ENCODE results near the gene TLCD2. TPM values are rescaled to one million over a fixed set of nuclear protein-coding genes. Genes with fewer than 3 reads are reported as not detected.

Gene TLCD2
- total and polyA plus RNA-seq, 9 of the 15 experiments (the other 6 are each of a cell fraction or from before 2014, with no cell fraction given) = 0.10 to 0.89 (median 0.58) TPM

DNA sequence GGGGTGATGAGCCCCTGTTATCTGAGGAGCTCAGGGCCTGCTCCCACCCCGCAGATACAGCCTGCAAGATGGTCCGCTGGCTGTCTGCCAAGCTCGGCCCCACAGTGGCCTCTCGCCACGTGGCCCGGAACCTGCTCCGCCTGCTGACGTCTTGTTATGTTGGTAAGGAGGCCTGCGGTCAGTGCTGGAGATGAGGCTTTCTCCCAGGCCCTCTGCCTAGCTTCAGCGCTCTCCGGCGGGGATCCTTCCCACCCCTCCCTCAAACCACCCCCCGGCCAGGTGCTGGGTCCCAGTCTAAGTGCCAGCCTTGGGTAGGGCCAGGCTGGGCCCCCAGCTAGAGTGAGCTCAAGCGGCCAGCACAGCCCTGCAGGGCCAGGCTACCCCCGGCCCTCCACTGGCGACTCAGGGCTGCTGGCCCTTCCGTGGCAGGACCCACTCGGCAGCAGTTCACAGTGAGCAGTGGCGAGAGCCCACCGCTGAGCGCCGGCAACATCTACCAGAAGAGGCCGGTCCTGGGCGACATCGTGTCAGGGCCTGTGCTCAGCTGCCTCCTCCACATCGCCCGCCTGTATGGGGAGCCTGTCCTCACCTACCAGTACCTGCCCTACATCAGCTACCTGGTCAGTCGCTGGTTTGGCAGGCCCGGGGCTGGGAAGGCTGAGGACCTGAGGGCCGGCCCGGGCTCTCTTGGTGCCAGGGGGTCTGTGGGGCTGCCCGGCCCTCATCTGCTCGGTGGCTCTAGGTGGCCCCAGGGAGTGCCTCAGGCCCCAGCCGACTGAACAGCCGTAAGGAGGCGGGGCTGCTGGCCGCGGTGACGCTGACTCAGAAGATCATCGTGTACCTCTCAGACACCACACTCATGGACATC, 20.4 kb upstream of the TLCD2 start (continued):
- TF ChIP-seq, protein P1, sequence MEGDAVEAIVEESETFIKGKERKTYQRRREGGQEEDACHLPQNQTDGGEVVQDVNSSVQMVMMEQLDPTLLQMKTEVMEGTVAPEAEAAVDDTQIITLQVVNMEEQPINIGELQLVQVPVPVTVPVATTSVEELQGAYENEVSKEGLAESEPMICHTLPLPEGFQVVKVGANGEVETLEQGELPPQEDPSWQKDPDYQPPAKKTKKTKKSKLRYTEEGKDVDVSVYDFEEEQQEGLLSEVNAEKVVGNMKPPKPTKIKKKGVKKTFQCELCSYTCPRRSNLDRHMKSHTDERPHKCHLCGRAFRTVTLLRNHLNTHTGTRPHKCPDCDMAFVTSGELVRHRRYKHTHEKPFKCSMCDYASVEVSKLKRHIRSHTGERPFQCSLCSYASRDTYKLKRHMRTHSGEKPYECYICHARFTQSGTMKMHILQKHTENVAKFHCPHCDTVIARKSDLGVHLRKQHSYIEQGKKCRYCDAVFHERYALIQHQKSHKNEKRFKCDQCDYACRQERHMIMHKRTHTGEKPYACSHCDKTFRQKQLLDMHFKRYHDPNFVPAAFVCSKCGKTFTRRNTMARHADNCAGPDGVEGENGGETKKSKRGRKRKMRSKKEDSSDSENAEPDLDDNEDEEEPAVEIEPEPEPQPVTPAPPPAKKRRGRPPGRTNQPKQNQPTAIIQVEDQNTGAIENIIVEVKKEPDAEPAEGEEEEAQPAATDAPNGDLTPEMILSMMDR (IDR thresholded peaks at IDR 0.05 in 2 of 3, conservative IDR thresholded peaks at IDR 0.05 in 1 of 3; ENCODE audit: insufficient read depth in 2 of 3, low read depth in 1 of 3, low read length in 3 of 3) = 0 out of 6 replicates have a peak, but pooled peaks of 2 of the 3 experiments have one; percentile 9 to 13
- TF ChIP-seq NCOA6 (IDR thresholded peaks at IDR 0.05) (no peak), GMEB1 (CRISPR knock-in tag; IDR thresholded peaks at IDR 0.05) (0 out of 2 replicates have a peak, but pooled peaks have one; percentile 27), NR4A1 (CRISPR knock-in tag; IDR thresholded peaks at IDR 0.05) (no peak), NR4A1 (tag; IDR thresholded peaks at IDR 0.05) (peak; percentile 84), ZNF780A (CRISPR knock-in tag; IDR thresholded peaks at IDR 0.05) (no peak), BRD4 (IDR thresholded peaks at IDR 0.05) (peak; percentile 60; the same call in 1 of the 2 replicates), JUN (IDR thresholded peaks at IDR 0.05; ENCODE audit: borderline replicate concordance, low read depth, low read length) (peak; percentile 30; the same call in 1 of the 2 replicates), JUN (CRISPR knock-in tag; IDR thresholded peaks at IDR 0.05; ENCODE audit: borderline replicate concordance) (no peak; the same call in 1 of the 2 replicates), PRMT5 (CRISPR knock-in tag; IDR thresholded peaks at IDR 0.05) (no peak), ZNF764 (CRISPR knock-in tag; IDR thresholded peaks at IDR 0.05; ENCODE audit: low read depth) (no peak), MCM2 (IDR thresholded peaks at IDR 0.05; ENCODE audit: low read depth) (no peak), PURB (CRISPR knock-in tag; IDR thresholded peaks at IDR 0.05; ENCODE audit: low read depth) (no peak), MECOM (CRISPR knock-in tag; IDR thresholded peaks at IDR 0.05) (no peak)
- TF ChIP-seq, protein P2, sequence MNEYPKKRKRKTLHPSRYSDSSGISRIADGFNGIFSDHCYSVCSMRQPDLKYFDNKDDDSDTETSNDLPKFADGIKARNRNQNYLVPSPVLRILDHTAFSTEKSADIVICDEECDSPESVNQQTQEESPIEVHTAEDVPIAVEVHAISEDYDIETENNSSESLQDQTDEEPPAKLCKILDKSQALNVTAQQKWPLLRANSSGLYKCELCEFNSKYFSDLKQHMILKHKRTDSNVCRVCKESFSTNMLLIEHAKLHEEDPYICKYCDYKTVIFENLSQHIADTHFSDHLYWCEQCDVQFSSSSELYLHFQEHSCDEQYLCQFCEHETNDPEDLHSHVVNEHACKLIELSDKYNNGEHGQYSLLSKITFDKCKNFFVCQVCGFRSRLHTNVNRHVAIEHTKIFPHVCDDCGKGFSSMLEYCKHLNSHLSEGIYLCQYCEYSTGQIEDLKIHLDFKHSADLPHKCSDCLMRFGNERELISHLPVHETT (CRISPR knock-in tag; conservative IDR thresholded peaks at IDR 0.05 in 1 of 2, IDR thresholded peaks at IDR 0.05 in 1 of 2) = peak in 1 of 2 experiments; percentile 47; a peak in 2 of 4 replicates
- TF ChIP-seq, protein P3, sequence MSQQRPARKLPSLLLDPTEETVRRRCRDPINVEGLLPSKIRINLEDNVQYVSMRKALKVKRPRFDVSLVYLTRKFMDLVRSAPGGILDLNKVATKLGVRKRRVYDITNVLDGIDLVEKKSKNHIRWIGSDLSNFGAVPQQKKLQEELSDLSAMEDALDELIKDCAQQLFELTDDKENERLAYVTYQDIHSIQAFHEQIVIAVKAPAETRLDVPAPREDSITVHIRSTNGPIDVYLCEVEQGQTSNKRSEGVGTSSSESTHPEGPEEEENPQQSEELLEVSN (IDR thresholded peaks at IDR 0.05; ENCODE audit: borderline replicate concordance in 1 of 2, extremely low read depth in 1 of 2, insufficient read depth in 1 of 2, insufficient read length in 1 of 2, low read depth in 1 of 2, low read length in 1 of 2, poor library complexity in 1 of 2, severe bottlenecking in 1 of 2) = peak; percentile 85 to 89
- TF ChIP-seq, protein P4, sequence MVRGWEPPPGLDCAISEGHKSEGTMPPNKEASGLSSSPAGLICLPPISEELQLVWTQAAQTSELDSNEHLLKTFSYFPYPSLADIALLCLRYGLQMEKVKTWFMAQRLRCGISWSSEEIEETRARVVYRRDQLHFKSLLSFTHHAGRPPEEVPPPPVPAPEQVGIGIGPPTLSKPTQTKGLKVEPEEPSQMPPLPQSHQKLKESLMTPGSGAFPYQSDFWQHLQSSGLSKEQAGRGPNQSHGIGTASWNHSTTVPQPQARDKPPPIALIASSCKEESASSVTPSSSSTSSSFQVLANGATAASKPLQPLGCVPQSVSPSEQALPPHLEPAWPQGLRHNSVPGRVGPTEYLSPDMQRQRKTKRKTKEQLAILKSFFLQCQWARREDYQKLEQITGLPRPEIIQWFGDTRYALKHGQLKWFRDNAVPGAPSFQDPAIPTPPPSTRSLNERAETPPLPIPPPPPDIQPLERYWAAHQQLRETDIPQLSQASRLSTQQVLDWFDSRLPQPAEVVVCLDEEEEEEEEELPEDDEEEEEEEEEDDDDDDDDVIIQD (CRISPR knock-in tag; IDR thresholded peaks at IDR 0.05) = 0 out of 2 replicates have a peak, but pooled peaks have one; percentile 41
